ENCODE measurements around the gene REG4. TPM values are rescaled to one million over a fixed set of nuclear protein-coding genes. Genes with fewer than 3 reads are reported as not detected.

REG4 gene
- total and polyA plus RNA-seq, 2 donors (not counting 1 experiment from before 2014, with no cell fraction given), result not detected

DNA sequence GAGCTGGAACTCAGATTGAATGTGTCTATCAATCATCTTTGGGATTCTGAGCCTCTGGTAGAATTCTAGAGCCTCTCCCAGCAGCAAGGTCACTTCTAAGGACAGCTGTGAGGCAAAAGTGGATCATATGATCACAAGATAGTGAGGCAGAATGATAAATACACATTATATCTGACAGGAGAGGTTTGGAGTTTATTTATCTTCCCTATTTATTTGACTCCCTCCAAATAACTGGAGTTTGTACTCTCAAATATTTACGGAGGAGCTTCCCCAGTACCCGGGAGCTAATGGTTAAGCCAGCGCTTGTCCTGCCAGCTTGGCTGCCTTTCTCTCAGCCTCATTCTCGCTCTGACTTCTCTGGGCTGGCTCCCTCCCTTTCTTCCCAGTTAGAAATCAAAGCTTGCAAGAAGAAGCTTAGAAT lies 44.9 kb downstream of the REG4 start:
- Histone ChIP-seq H3K4me3 (replicated peaks in 1 of 4; ENCODE audit: control extremely low read depth in 1 of 4, insufficient read depth in 1 of 4, low read depth in 3 of 4, low read length in 4 of 4) (no peak overlapping the region), H3K79me2 (ENCODE audit: control insufficient read depth, insufficient read depth, low read length) (no peaks in the 10 kb centered on the region), H3K27me3 (ENCODE audit: control insufficient read depth, insufficient read depth, low read length) (peaks cover 31% of the 10 kb centered on the region), H4K20me1 (ENCODE audit: control insufficient read depth, extremely low read depth, insufficient read depth, low read length) (no peaks in the 10 kb centered on the region), H3K36me3 (ENCODE audit: control insufficient read depth, insufficient read depth, low read length) (no peaks in the 10 kb centered on the region), H3K9ac (ENCODE audit: insufficient read depth, low read length) (no peak overlapping the region), H3K9me3 (ENCODE audit: control insufficient read depth, insufficient read depth, low read depth, low read length) (no peaks in the 10 kb centered on the region), H3K27ac (ENCODE audit: insufficient read depth, low read length) (no peak overlapping the region), H3K4me2 (ENCODE audit: extremely low read depth, insufficient read depth, low read length) (no peak overlapping the region), H2AFZ (ENCODE audit: low read length) (no peak overlapping the region), H3K4me1 (ENCODE audit: control insufficient read depth, extremely low read depth, insufficient read depth, low read length) (no peaks in the 10 kb centered on the region)
- DNase-seq (ENCODE audit: low read depth in 2 of 2), result no peak
- no peak for TF ChIP-seq EZH2 (IDR thresholded peaks at IDR 0.05; ENCODE audit: low read length, missing control alignments)
- TF ChIP-seq, protein P1, sequence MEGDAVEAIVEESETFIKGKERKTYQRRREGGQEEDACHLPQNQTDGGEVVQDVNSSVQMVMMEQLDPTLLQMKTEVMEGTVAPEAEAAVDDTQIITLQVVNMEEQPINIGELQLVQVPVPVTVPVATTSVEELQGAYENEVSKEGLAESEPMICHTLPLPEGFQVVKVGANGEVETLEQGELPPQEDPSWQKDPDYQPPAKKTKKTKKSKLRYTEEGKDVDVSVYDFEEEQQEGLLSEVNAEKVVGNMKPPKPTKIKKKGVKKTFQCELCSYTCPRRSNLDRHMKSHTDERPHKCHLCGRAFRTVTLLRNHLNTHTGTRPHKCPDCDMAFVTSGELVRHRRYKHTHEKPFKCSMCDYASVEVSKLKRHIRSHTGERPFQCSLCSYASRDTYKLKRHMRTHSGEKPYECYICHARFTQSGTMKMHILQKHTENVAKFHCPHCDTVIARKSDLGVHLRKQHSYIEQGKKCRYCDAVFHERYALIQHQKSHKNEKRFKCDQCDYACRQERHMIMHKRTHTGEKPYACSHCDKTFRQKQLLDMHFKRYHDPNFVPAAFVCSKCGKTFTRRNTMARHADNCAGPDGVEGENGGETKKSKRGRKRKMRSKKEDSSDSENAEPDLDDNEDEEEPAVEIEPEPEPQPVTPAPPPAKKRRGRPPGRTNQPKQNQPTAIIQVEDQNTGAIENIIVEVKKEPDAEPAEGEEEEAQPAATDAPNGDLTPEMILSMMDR (conservative IDR thresholded peaks at IDR 0.05 in 1 of 2, IDR thresholded peaks at IDR 0.05 in 1 of 2; ENCODE audit: low read depth in 1 of 2, low read length in 2 of 2), result no peak

DNA sequence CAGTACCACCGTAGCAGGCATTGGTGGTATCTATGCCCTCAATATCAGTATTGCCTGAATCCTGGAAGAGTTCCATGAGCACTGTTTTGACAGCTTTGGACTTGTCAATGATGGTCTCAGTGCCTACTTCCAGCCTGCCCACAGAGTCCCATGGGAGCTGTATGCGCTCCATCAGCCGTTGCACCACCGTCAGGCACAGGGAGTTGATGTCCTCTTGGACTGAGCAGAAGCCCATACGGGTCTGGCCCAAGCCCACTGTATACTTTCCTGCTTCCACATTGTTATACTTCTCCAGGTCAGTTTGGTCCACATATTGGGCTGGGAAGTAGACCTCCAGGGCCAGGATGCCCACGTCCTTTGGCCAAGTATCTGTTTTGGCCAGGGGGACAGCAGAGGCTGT lies 47.0 kb downstream of the REG4 start:
- H3K4me3 ChIP-seq (replicated peaks in 1 of 4; ENCODE audit: control extremely low read depth in 1 of 4, insufficient read depth in 1 of 4, low read depth in 3 of 4, low read length in 4 of 4), result no peak overlapping the region
- no peak overlapping the region for H3K27ac ChIP-seq (ENCODE audit: insufficient read depth, low read length)
- no peak for DNase-seq (ENCODE audit: low read depth in 2 of 2)
- no peak overlapping the region for H3K4me2 ChIP-seq (ENCODE audit: extremely low read depth, insufficient read depth, low read length)
- H3K4me1 ChIP-seq (ENCODE audit: control insufficient read depth, extremely low read depth, insufficient read depth, low read length), result no peaks in the 10 kb centered on the region
- H3K9ac ChIP-seq (ENCODE audit: insufficient read depth, low read length), result no peak overlapping the region
- H2AFZ ChIP-seq (ENCODE audit: low read length), result no peak overlapping the region
- H3K27me3 ChIP-seq (ENCODE audit: control insufficient read depth, insufficient read depth, low read length), result peaks cover 26% of the 10 kb centered on the region
- no peaks in the 10 kb centered on the region for H4K20me1 ChIP-seq (ENCODE audit: control insufficient read depth, extremely low read depth, insufficient read depth, low read length)
- no peaks in the 10 kb centered on the region for H3K79me2 ChIP-seq (ENCODE audit: control insufficient read depth, insufficient read depth, low read length)
- no peaks in the 10 kb centered on the region for H3K36me3 ChIP-seq (ENCODE audit: control insufficient read depth, insufficient read depth, low read length)
- no peaks in the 10 kb centered on the region for H3K9me3 ChIP-seq (ENCODE audit: control insufficient read depth, insufficient read depth, low read depth, low read length)
- TF ChIP-seq, protein P1 (conservative IDR thresholded peaks at IDR 0.05 in 1 of 2, IDR thresholded peaks at IDR 0.05 in 1 of 2; ENCODE audit: low read depth in 1 of 2, low read length in 2 of 2), result no peak
- no peak for TF ChIP-seq EZH2 (IDR thresholded peaks at IDR 0.05; ENCODE audit: low read length, missing control alignments)

DNA sequence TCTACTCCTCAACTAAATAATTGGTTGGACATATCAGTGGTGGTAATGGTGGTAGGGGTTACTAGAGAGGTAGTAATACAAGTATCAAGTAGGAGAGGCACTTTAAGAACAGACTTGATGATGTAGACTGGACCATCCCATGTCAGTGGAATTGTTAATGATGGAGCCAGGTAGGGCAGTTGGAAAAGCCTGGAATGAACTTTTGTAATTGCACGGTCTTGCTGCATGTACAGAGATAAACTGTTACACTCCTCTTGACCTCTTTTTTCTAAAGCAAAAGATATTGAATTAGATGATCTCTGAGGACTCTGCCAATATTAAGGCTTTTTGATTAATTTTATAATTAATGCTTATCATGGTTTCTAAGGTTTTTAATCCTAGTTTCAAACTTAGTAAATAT lies 48.3 kb downstream of the REG4 start:
- Histone ChIP-seq H3K9me3 (ENCODE audit: control insufficient read depth, insufficient read depth, low read depth, low read length) (no peaks in the 10 kb centered on the region), H3K79me2 (ENCODE audit: control insufficient read depth, insufficient read depth, low read length) (no peaks in the 10 kb centered on the region), H3K9ac (ENCODE audit: insufficient read depth, low read length) (no peak overlapping the region), H4K20me1 (ENCODE audit: control insufficient read depth, extremely low read depth, insufficient read depth, low read length) (no peaks in the 10 kb centered on the region), H3K36me3 (ENCODE audit: control insufficient read depth, insufficient read depth, low read length) (no peaks in the 10 kb centered on the region), H3K4me1 (ENCODE audit: control insufficient read depth, extremely low read depth, insufficient read depth, low read length) (no peaks in the 10 kb centered on the region), H3K27me3 (ENCODE audit: control insufficient read depth, insufficient read depth, low read length) (peaks cover 23% of the 10 kb centered on the region), H2AFZ (ENCODE audit: low read length) (no peak overlapping the region), H3K27ac (ENCODE audit: insufficient read depth, low read length) (no peak overlapping the region), H3K4me3 (replicated peaks in 1 of 4; ENCODE audit: control extremely low read depth in 1 of 4, insufficient read depth in 1 of 4, low read depth in 3 of 4, low read length in 4 of 4) (no peak overlapping the region), H3K4me2 (ENCODE audit: extremely low read depth, insufficient read depth, low read length) (no peak overlapping the region)
- no peak for DNase-seq (ENCODE audit: low read depth in 2 of 2)
- TF ChIP-seq EZH2 (IDR thresholded peaks at IDR 0.05; ENCODE audit: low read length, missing control alignments), result no peak
- TF ChIP-seq, protein P1 (conservative IDR thresholded peaks at IDR 0.05 in 1 of 2, IDR thresholded peaks at IDR 0.05 in 1 of 2; ENCODE audit: low read depth in 1 of 2, low read length in 2 of 2), result no peak

All from fibroblast of lung (primary cell).